CD4-positive, alpha-beta memory T cell (primary cell): ENCODE data around the gene HAX1. TPM values are rescaled to one million over a fixed set of nuclear protein-coding genes. Genes with fewer than 3 reads are reported as not detected.

Experiments
- CTCF ChIA-PET: fragments of 350-600 bp; sonication (Branson Sonifier 250); formaldehyde crosslinking; loops from one replicate; lab custom pipeline; 2021; ENCODE audit warnings: inconsistent platforms; ENCODE audit not compliant: partially characterized antibody; lab: Charles Lee
- POLR2A ChIA-PET: fragments of 350-600 bp; sonication (Branson Sonifier 250); formaldehyde crosslinking; loops from one replicate; lab custom pipeline; 2021; ENCODE audit not compliant: partially characterized antibody; lab: Charles Lee
- DNase-seq, 5 donors: peaks; one replicate each; pipeline versions ENCODE4 v3.0.0 to v3.0.0-alpha.2; 2020 to 2022; ENCODE audit warnings: mixed read lengths in 1 of 5
- H3K27ac ChIP-seq: one replicate; pipeline ENCODE4 v1.7.0; 2013; ENCODE audit warnings: low read depth, low read length
- H3K27me3 ChIP-seq: 2 replicates; pipeline ENCODE4 v1.7.0; 2013; ENCODE audit warnings: mild to moderate bottlenecking, low read length, moderate library complexity; ENCODE audit not compliant: insufficient read depth
- H3K36me3 ChIP-seq: 2 replicates; pipeline ENCODE4 v1.7.0; 2013; ENCODE audit warnings: mild to moderate bottlenecking, low read length, moderate library complexity; ENCODE audit not compliant: insufficient read depth
- H3K4me1 ChIP-seq: 2 replicates; pipeline ENCODE4 v1.7.0; 2013; ENCODE audit warnings: mild to moderate bottlenecking, low read length, moderate library complexity; ENCODE audit not compliant: insufficient read depth
- H3K4me3 ChIP-seq, 2 donors: one replicate each; pipeline ENCODE4 v1.7.0; 2013; ENCODE audit warnings: low read length in 2 of 2, mild to moderate bottlenecking in 1 of 2
- H3K9me3 ChIP-seq, 2 donors: one replicate each; pipeline ENCODE4 v1.7.0; 2013; ENCODE audit warnings: low read length in 2 of 2, control low read depth in 1 of 2; ENCODE audit not compliant: control insufficient read depth in 1 of 2
- H3K27ac Mint-ChIP-seq, 7 donors: one replicate each; pipeline ENCODE4 v1.8.0; 2020 to 2021; ENCODE audit warnings: mixed read lengths in 7 of 7, mild to moderate bottlenecking in 6 of 7, inconsistent platforms in 3 of 7, moderate library complexity in 3 of 7
- H3K27me3 Mint-ChIP-seq, 2 donors: one replicate each; pipeline ENCODE4 v1.8.0; 2020 to 2021; ENCODE audit warnings: mixed read lengths in 2 of 2
- H3K36me3 Mint-ChIP-seq, 2 donors: one replicate each; pipeline ENCODE4 v1.8.0; 2020 to 2021; ENCODE audit warnings: mixed read lengths in 2 of 2, inconsistent platforms in 1 of 2, mild to moderate bottlenecking in 1 of 2
- H3K4me1 Mint-ChIP-seq, 4 donors: one replicate each; pipeline ENCODE4 v1.8.0; 2020 to 2021; ENCODE audit warnings: mixed read lengths in 4 of 4, mild to moderate bottlenecking in 1 of 4
- H3K4me3 Mint-ChIP-seq, 8 donors: one replicate each; pipeline ENCODE4 v1.8.0; 2020 to 2021; ENCODE audit warnings: mixed read lengths in 8 of 8, mild to moderate bottlenecking in 7 of 8, moderate library complexity in 6 of 8, inconsistent platforms in 3 of 8
- H3K9me3 Mint-ChIP-seq, 8 donors: one replicate each; pipeline ENCODE4 v1.8.0; 2020 to 2021; ENCODE audit warnings: mixed read lengths in 8 of 8, mild to moderate bottlenecking in 5 of 8, inconsistent platforms in 3 of 8, moderate library complexity in 1 of 8
- intact Hi-C: fragments of 100-400 bp; cut with micrococcal nuclease; formaldehyde crosslinking; loops from one replicate; pipeline ENCODE4 v1.15.1; 2023
- polyA plus RNA-seq, 2 donors: library from polyadenylated mRNA; unstranded; fragments of 300-500 nt; fragmentation: Illumina TruSeq; gene quantifications; one replicate each; pipeline ENCODE4 v1.2.3, GENCODE V29; 2021
- total RNA-seq, 2 experiments: library from RNA; stranded (reverse); gene quantifications; one replicate each; pipeline ENCODE4 v1.2.3, GENCODE V29; 2021

HAX1 gene
- total and polyA plus RNA-seq, 4 experiments from 2014 or later: 110 to 259 (median 144) TPM

DNA sequence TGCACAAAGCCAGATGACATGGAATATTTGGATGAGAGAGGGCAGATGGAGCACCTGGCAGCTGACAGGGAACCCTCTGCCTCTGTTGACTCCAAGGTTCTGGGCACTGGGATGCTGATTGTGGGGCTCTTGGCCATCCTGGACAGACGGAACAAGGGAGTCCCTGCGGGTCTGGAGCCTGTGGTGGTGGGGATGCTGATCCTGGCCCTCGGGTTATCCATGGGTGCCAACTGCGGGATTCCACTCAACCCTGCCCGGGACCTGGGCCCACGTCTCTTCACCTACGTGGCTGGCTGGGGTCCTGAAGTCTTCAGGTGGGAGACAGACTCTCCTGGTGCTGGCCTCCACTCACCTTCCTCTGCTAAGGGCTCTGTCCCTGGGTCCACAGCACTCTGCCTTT is 51.1 kb downstream of the HAX1 start:
- intact Hi-C loops: loop anchor here (10.0 kb wide), 1 partner anchor 231 kb away; the partner anchor contains the start of gene UBE2Q1
- CTCF ChIA-PET: interaction anchor here (0.8 to 17.1 kb wide), 10 partner anchors 9 to 223 kb away, joined by 3 to 543 read pairs (median 4); partner anchors contain the start of gene IL6R
- H3K9me3 ChIP-seq: no peaks in the 10 kb centered on the region
- H3K9me3 Mint-ChIP-seq: no peaks in the 10 kb centered on the region
- DNase-seq: no peak
- H3K4me3 ChIP-seq: no peak overlapping the region
- peaks cover 16 to 39% (median 23%) of the 10 kb centered on the region in 4 donors for H3K4me1 Mint-ChIP-seq
- H3K36me3 Mint-ChIP-seq: peaks cover 0 to 16% of the 10 kb centered on the region in 2 donors
- POLR2A ChIA-PET: interaction anchor here (1.5 to 17.5 kb wide), 3 partner anchors 21 to 84 kb away, joined by 7 to 728 read pairs (median 107); partner anchors contain the start of gene IL6R
- H3K4me1 ChIP-seq: peaks cover 30% of the 10 kb centered on the region
- peak overlapping the region in 3 of 7 donors; percentile 42 to 86 (median 74) for H3K27ac Mint-ChIP-seq
- H3K27me3 Mint-ChIP-seq: no peaks in the 10 kb centered on the region
- H3K36me3 ChIP-seq: no peaks in the 10 kb centered on the region
- H3K27me3 ChIP-seq: no peaks in the 10 kb centered on the region
- no peak overlapping the region for H3K27ac ChIP-seq
- peak overlapping the region in 1 of 8 donors; percentile 50 for H3K4me3 Mint-ChIP-seq

DNA sequence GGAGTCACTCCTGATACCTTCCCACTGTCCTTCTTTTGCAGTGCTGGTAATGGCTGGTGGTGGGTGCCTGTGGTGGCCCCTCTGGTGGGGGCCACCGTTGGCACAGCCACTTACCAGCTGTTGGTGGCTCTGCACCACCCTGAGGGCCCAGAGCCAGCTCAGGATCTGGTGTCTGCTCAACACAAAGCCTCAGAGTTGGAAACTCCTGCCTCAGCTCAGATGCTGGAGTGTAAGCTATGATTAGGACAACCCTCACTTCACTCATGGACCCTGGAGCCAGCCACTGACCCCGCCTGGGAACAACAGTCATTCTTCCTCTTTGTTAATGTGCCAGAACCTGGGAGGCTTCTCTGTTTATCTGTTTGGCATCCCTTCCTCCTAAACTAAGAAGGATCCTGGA is 51.8 kb downstream of the HAX1 start:
- POLR2A ChIA-PET: interaction anchor here (1.0 to 17.5 kb wide), 5 partner anchors 20 to 141 kb away, joined by 3 to 728 read pairs (median 9); partner anchors contain the start of genes IL6R and UBAP2L
- H3K4me3 ChIP-seq: peak overlapping the region; percentile 61 to 66
- no peaks in the 10 kb centered on the region for H3K27me3 Mint-ChIP-seq
- no peaks in the 10 kb centered on the region for H3K9me3 Mint-ChIP-seq
- CTCF ChIA-PET: interaction anchor here (0.6 to 17.1 kb wide), 14 partner anchors 9 to 223 kb away, joined by 3 to 543 read pairs (median 4); partner anchors contain the start of genes HAX1 and IL6R
- H3K27me3 ChIP-seq: no peaks in the 10 kb centered on the region
- no peaks in the 10 kb centered on the region for H3K36me3 ChIP-seq
- peak overlapping the region in 5 of 7 donors; percentile 72 to 90 (median 86) for H3K27ac Mint-ChIP-seq
- peaks cover 34% of the 10 kb centered on the region for H3K4me1 ChIP-seq
- H3K9me3 ChIP-seq: no peaks in the 10 kb centered on the region
- intact Hi-C loops: loop anchor here (1.0 to 10.0 kb wide), 6 partner anchors 11 to 231 kb away; partner anchors contain the start of gene UBE2Q1
- H3K4me3 Mint-ChIP-seq: peak overlapping the region in 7 of 8 donors; percentile 92 to 98 (median 93)
- peak overlapping the region; percentile 89 for H3K27ac ChIP-seq
- peaks cover 0 to 18% of the 10 kb centered on the region in 2 donors for H3K36me3 Mint-ChIP-seq
- peaks cover 16 to 42% (median 25%) of the 10 kb centered on the region in 4 donors for H3K4me1 Mint-ChIP-seq
- no peak for DNase-seq

DNA sequence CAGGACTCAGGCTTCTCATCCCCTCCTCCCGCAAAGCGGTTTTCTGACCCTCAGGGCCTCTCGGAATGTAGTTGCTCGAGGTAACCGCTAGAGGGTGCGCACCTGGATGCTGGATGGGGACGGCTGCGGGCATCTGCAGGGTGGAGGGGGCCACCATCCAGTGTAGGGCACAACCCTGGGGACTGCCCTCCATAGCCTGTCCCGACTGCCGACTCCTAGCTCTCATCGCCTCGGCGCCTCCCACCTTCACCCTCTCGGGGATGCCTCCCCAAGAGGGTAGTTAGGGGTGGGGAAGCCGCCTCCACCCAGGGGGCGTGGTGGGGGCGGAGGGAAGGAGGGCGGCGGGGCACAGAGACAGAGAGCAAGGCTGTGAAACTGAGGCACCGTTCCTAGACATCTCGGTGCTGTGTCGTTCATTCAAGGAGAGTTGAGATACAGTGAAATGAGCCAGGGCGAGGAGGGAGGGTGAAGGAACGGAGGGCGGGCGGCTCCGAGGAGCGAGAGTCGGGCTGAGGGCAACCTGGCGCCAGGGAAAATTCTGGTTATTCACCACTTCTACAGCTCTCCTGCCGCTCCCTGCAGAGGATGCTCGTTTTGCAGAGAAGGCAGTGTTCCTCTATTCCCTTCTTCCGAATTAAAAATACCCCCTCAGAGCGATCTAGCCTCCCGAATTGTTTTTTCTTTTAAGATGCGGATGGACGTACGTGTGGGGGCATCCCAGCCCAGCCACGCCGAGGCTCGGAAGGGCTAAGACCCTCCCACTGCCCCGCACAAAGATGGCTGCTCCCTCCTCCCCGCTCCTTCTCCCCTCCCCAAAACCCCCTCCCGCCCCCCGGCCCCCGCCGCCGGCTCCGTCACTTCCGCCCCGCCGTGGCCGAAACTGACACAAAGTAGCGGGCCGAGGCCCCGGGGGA is 52.5 kb downstream of the HAX1 start, which contains the start of gene ATP8B2:
ATP8B2 (plus strand) TSS at position 857 of the 914 bp plus-strand sequence. CDS start 2,617 bp downstream, outside the sequence.
- Mint-ChIP-seq H3K4me3 (peak within 1 kb of the TSS; percentile 93 to 99 (median 98)), H3K27me3 (no peaks in the 10 kb centered on the region), H3K9me3 (no peaks in the 10 kb centered on the region), H3K36me3 (peaks cover 6 to 24% of the 10 kb centered on the region in 2 donors), H3K27ac (peak within 1 kb of the TSS; percentile 86 to 98 (median 96)), H3K4me1 (peaks cover 22 to 49% (median 32%) of the 10 kb centered on the region in 4 donors)
- H3K27me3 ChIP-seq: no peaks in the 10 kb centered on the region
- peak within 1 kb of the TSS; percentile 61 to 66 for H3K4me3 ChIP-seq
- ChIA-PET POLR2A (interaction anchor here (0.6 to 17.5 kb wide), 8 partner anchors 19 to 811 kb away, joined by 3 to 728 read pairs (median 8); partner anchors contain the start of genes IL6R and UBAP2L), CTCF (interaction anchor here (0.8 to 17.1 kb wide), 11 partner anchors 11 to 222 kb away, joined by 3 to 543 read pairs (median 4); partner anchors contain the start of genes HAX1 and IL6R)
- DNase-seq: peak; percentile 79 to 85 (median 81)
- intact Hi-C loops: loop anchor here (1.0 to 10.0 kb wide), 7 partner anchors 10 to 403 kb away; partner anchors contain the start of genes GATAD2B and UBE2Q1
- H3K4me1 ChIP-seq: peaks cover 41% of the 10 kb centered on the region
- peaks cover 4% of the 10 kb centered on the region for H3K36me3 ChIP-seq
- no peaks in the 10 kb centered on the region for H3K9me3 ChIP-seq
- H3K27ac ChIP-seq: peak within 1 kb of the TSS; percentile 89

Other genes starting within 250 kb of the HAX1 start
- under 1 TPM; 0.19 to 0.23 TPM for gene NUP210L, start 117.6 kb upstream of the HAX1 start, total RNA-seq
- gene NUP210L, start 117.6 kb upstream of the HAX1 start, polyA plus RNA-seq: under 1 TPM in 1 of 2 donors, not detected in 1; 0.14 TPM
- gene TPM3, start 80.5 kb upstream of the HAX1 start, total RNA-seq: 100 to 1,000 TPM; 311 to 312 TPM
- gene TPM3, start 80.5 kb upstream of the HAX1 start, polyA plus RNA-seq: 1,000 to 10,000 TPM in 1 of 2 donors, 100 to 1,000 TPM in 1; 860 to 1,209 TPM
- gene CFAP141, start 66.3 kb upstream of the HAX1 start, total RNA-seq: not detected
- not detected for gene CFAP141, start 66.3 kb upstream of the HAX1 start, polyA plus RNA-seq
- gene UBAP2L, start 51.7 kb upstream of the HAX1 start, total RNA-seq: 100 to 1,000 TPM; 180 to 189 TPM
- gene UBAP2L, start 51.7 kb upstream of the HAX1 start, polyA plus RNA-seq: 10 to 100 TPM; 33.5 to 74.5 TPM
- not detected for gene AQP10, start 48.5 kb downstream of the HAX1 start, total RNA-seq
- gene AQP10, start 48.5 kb downstream of the HAX1 start, polyA plus RNA-seq: not detected
- 100 to 1,000 TPM; 186 TPM for gene ATP8B2, start 52.9 kb downstream of the HAX1 start, total RNA-seq
- 10 to 100 TPM; 53.5 to 95.4 TPM for gene ATP8B2, start 52.9 kb downstream of the HAX1 start, polyA plus RNA-seq
- gene IL6R, start 132.7 kb downstream of the HAX1 start, total RNA-seq: 100 to 1,000 TPM; 101 to 106 TPM
- 10 to 100 TPM; 54.6 to 73.0 TPM for gene IL6R, start 132.7 kb downstream of the HAX1 start, polyA plus RNA-seq
- gene TDRD10, start 229.6 kb downstream of the HAX1 start, total RNA-seq: not detected
- not detected for gene TDRD10, start 229.6 kb downstream of the HAX1 start, polyA plus RNA-seq
- not detected for gene SHE, start 229.8 kb downstream of the HAX1 start, total RNA-seq
- not detected for gene SHE, start 229.8 kb downstream of the HAX1 start, polyA plus RNA-seq